Neural progenitor cell (in vitro differentiated cells): ENCODE results near the gene BRD9. TPM values are rescaled to one million over a fixed set of nuclear protein-coding genes. Genes with fewer than 3 reads are reported as not detected.

ENCODE experiments used
- DNase-seq: peaks from one replicate; pipeline ENCODE4 v3.0.0-alpha.2; 2016; ENCODE audit warnings: low spot score
- H2AFZ ChIP-seq: fragments of 200-600 bp; sonication (generic); replicated peaks from 2 replicates; pipeline ENCODE4 v1.6.1; 2016; ENCODE audit warnings: antibody characterized with exemption
- H3F3A ChIP-seq: fragments of 200-600 bp; sonication (generic); 2 replicates; pipeline ENCODE4 v1.6.1; 2016; ENCODE audit warnings: antibody characterized with exemption, low read depth
- H3K27ac ChIP-seq: fragments of 200-600 bp; sonication (generic); 2 replicates; pipeline ENCODE4 v1.5.1; 2016; ENCODE audit warnings: mild to moderate bottlenecking
- H3K27me3 ChIP-seq: fragments of 200-600 bp; sonication (generic); 2 replicates; pipeline ENCODE4 v1.6.1; 2016; ENCODE audit warnings: mild to moderate bottlenecking, moderate library complexity
- H3K36me3 ChIP-seq: fragments of 200-600 bp; sonication (generic); 2 replicates; pipeline ENCODE4 v1.5.1; 2016
- H3K4me1 ChIP-seq: fragments of 200-600 bp; sonication (generic); 2 replicates; pipeline ENCODE4 v1.6.1; 2016; ENCODE audit warnings: mixed run types
- H3K4me2 ChIP-seq: fragments of 200-600 bp; sonication (generic); 2 replicates; pipeline ENCODE4 v1.6.1; 2016
- H3K4me3 ChIP-seq: fragments of 200-600 bp; sonication (generic); 2 replicates; pipeline ENCODE4 v1.5.1; 2016
- H3K79me2 ChIP-seq: fragments of 200-600 bp; sonication (generic); 2 replicates; pipeline ENCODE4 v1.6.1; 2016; ENCODE audit warnings: low read depth
- H3K9ac ChIP-seq: fragments of 200-600 bp; sonication (generic); 2 replicates; pipeline ENCODE4 v1.6.1; 2016
- H3K9me3 ChIP-seq: fragments of 200-600 bp; sonication (generic); 2 replicates; pipeline ENCODE4 v1.5.1; 2016; ENCODE audit warnings: low read depth
- H4K20me1 ChIP-seq: fragments of 200-600 bp; sonication (generic); 2 replicates; pipeline ENCODE4 v1.6.1; 2016; ENCODE audit warnings: low read depth
- H3K27ac Mint-ChIP-seq: 3 replicates; pipeline ENCODE4 v1.8.0; 2021; ENCODE audit warnings: mixed read lengths
- H3K27me3 Mint-ChIP-seq: 2 replicates; pipeline ENCODE4 v1.8.0; 2022; ENCODE audit warnings: low read depth, mild to moderate bottlenecking, inconsistent platforms, moderate library complexity, mixed read lengths; ENCODE audit not compliant: insufficient read depth
- H3K36me3 Mint-ChIP-seq: 3 replicates; pipeline ENCODE4 v1.8.0; 2021; ENCODE audit warnings: mixed read lengths
- H3K4me1 Mint-ChIP-seq: 3 replicates; pipeline ENCODE4 v1.8.0; 2021; ENCODE audit warnings: mixed read lengths
- H3K4me3 Mint-ChIP-seq: 3 replicates; pipeline ENCODE4 v1.8.0; 2021; ENCODE audit warnings: mild to moderate bottlenecking, moderate library complexity, mixed read lengths
- H3K9me3 Mint-ChIP-seq: 3 replicates; pipeline ENCODE4 v1.8.0; 2020; ENCODE audit warnings: mixed read lengths
- EZH2 ChIP-seq: fragments of 200-600 bp; sonication (generic); IDR thresholded peaks from 2 replicates; pipeline ENCODE4 v1.6.1; 2017; ENCODE audit warnings: antibody characterized with exemption, mild to moderate bottlenecking, moderate library complexity
- EZH2phosphoT487 ChIP-seq: fragments of 200-600 bp; sonication (generic); IDR thresholded peaks from 2 replicates; pipeline ENCODE4 v1.6.1; 2017; ENCODE audit warnings: antibody characterized with exemption
- total RNA-seq: library from RNA; depleted of rRNA; stranded (reverse); fragments of >200 nt; gene quantifications from 2 replicates; pipeline ENCODE4 v1.2.3, GENCODE V29; 2015; ENCODE audit warnings: low replicate concordance
- TF ChIP-seq, protein P1 (sequence below): fragments of 200-600 bp; sonication (generic); IDR thresholded peaks from 2 replicates; pipeline ENCODE4 v1.5.1; 2017; ENCODE audit warnings: antibody characterized with exemption, mild to moderate bottlenecking

BRD9 gene
- total RNA-seq, 1 donor from 2014 or later = 37.5 TPM

DNA sequence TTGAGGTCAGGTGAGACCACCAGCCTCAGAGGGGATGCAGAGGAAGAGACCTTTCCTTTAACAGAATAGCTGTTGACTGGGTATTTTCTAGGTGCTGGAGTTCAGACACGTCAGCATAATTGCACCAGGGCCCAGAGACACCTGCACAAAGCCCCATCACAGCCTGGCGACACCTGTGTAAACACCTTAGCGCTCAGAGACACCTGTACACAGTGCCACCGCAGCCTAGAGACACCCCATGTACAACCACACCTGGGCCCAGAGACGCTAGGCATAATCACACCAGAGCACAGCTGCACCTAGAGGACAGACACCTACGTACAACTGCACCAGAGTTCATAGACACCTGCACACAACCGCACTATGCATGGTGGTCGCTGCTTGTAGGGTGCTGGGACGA, 1.1 kb upstream of the BRD9 start:
- H3K4me3 Mint-ChIP-seq = peak overlapping the region; percentile 89
- H3K9ac ChIP-seq = peak overlapping the region; percentile 55
- peaks cover 8% of the 10 kb centered on the region for H3K36me3 Mint-ChIP-seq
- H3K27ac ChIP-seq = no peak overlapping the region
- H3K9me3 ChIP-seq = no peaks in the 10 kb centered on the region
- TF ChIP-seq EZH2phosphoT487 (no peak), EZH2 (no peak)
- TF ChIP-seq, protein P1, sequence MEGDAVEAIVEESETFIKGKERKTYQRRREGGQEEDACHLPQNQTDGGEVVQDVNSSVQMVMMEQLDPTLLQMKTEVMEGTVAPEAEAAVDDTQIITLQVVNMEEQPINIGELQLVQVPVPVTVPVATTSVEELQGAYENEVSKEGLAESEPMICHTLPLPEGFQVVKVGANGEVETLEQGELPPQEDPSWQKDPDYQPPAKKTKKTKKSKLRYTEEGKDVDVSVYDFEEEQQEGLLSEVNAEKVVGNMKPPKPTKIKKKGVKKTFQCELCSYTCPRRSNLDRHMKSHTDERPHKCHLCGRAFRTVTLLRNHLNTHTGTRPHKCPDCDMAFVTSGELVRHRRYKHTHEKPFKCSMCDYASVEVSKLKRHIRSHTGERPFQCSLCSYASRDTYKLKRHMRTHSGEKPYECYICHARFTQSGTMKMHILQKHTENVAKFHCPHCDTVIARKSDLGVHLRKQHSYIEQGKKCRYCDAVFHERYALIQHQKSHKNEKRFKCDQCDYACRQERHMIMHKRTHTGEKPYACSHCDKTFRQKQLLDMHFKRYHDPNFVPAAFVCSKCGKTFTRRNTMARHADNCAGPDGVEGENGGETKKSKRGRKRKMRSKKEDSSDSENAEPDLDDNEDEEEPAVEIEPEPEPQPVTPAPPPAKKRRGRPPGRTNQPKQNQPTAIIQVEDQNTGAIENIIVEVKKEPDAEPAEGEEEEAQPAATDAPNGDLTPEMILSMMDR = no peak
- no peak overlapping the region for H2AFZ ChIP-seq
- H3K4me1 ChIP-seq = peaks cover 12% of the 10 kb centered on the region
- no peaks in the 10 kb centered on the region for H3K27me3 ChIP-seq
- no peaks in the 10 kb centered on the region for H3F3A ChIP-seq
- H3K79me2 ChIP-seq = peaks cover 68% of the 10 kb centered on the region
- DNase-seq = no peak
- H3K27me3 Mint-ChIP-seq = no peaks in the 10 kb centered on the region
- H4K20me1 ChIP-seq = peaks cover 7% of the 10 kb centered on the region
- H3K4me2 ChIP-seq = peak overlapping the region; percentile 100
- H3K9me3 Mint-ChIP-seq = no peaks in the 10 kb centered on the region
- H3K4me1 Mint-ChIP-seq = peaks cover 17% of the 10 kb centered on the region
- peak overlapping the region; percentile 96 for H3K4me3 ChIP-seq
- no peak overlapping the region for H3K27ac Mint-ChIP-seq
- peaks cover 4% of the 10 kb centered on the region for H3K36me3 ChIP-seq

- TF ChIP-seq, protein P1 = no peak
- TF ChIP-seq EZH2 = peak; percentile 0
- no peak overlapping the region for H3K27ac Mint-ChIP-seq
- peak overlapping the region; percentile 96 for H3K4me3 ChIP-seq
- peak overlapping the region; percentile 89 for H3K4me3 Mint-ChIP-seq
- H3K9me3 Mint-ChIP-seq = no peaks in the 10 kb centered on the region
- peaks cover 12% of the 10 kb centered on the region for H3K4me1 ChIP-seq
- no peaks in the 10 kb centered on the region for H3K27me3 Mint-ChIP-seq
- peak; percentile 38 for DNase-seq
- H4K20me1 ChIP-seq = peaks cover 7% of the 10 kb centered on the region
- peak overlapping the region; percentile 100 for H3K4me2 ChIP-seq
- H2AFZ ChIP-seq = peak overlapping the region; percentile 97
- H3K36me3 ChIP-seq = peaks cover 4% of the 10 kb centered on the region
- no peaks in the 10 kb centered on the region for H3K9me3 ChIP-seq
- no peaks in the 10 kb centered on the region for H3F3A ChIP-seq
- no peaks in the 10 kb centered on the region for H3K27me3 ChIP-seq
- H3K79me2 ChIP-seq = peaks cover 68% of the 10 kb centered on the region
- H3K27ac ChIP-seq = no peak overlapping the region
- H3K9ac ChIP-seq = peak overlapping the region; percentile 55
- H3K36me3 Mint-ChIP-seq = peaks cover 14% of the 10 kb centered on the region
- H3K4me1 Mint-ChIP-seq = peaks cover 17% of the 10 kb centered on the region
These were observed 521 bp upstream of the BRD9 start for GRCh38 chr5:893137-893506.

- no peaks in the 10 kb centered on the region for H3K27me3 Mint-ChIP-seq
- Histone ChIP-seq H3K79me2 (peaks cover 68% of the 10 kb centered on the region), H3K9ac (peak overlapping the region; percentile 78), H3K4me1 (peaks cover 12% of the 10 kb centered on the region), H3K27me3 (no peaks in the 10 kb centered on the region), H3K27ac (no peak overlapping the region), H3K4me2 (peak overlapping the region; percentile 100), H3K4me3 (peak overlapping the region; percentile 96), H2AFZ (peak overlapping the region; percentile 97), H3K36me3 (peaks cover 4% of the 10 kb centered on the region), H4K20me1 (peaks cover 7% of the 10 kb centered on the region), H3K9me3 (no peaks in the 10 kb centered on the region), H3F3A (no peaks in the 10 kb centered on the region)
- peaks cover 23% of the 10 kb centered on the region for H3K36me3 Mint-ChIP-seq
- H3K4me1 Mint-ChIP-seq = peaks cover 17% of the 10 kb centered on the region
- H3K9me3 Mint-ChIP-seq = no peaks in the 10 kb centered on the region
- no peak for TF ChIP-seq EZH2
- TF ChIP-seq, protein P1 = no peak
- no peak for TF ChIP-seq EZH2phosphoT487
- no peak for DNase-seq
- H3K27ac Mint-ChIP-seq = peak overlapping the region; percentile 93
- H3K4me3 Mint-ChIP-seq = peak overlapping the region; percentile 95
These were observed 686 bp downstream of the BRD9 start for GRCh38 chr5:891837-892393.
